ENCODE results near the gene CTBP2.
A peak's percentile ranks its signal among the peaks of the same experiment; 100 is the strongest.

The CTBP2 gene

DNA sequence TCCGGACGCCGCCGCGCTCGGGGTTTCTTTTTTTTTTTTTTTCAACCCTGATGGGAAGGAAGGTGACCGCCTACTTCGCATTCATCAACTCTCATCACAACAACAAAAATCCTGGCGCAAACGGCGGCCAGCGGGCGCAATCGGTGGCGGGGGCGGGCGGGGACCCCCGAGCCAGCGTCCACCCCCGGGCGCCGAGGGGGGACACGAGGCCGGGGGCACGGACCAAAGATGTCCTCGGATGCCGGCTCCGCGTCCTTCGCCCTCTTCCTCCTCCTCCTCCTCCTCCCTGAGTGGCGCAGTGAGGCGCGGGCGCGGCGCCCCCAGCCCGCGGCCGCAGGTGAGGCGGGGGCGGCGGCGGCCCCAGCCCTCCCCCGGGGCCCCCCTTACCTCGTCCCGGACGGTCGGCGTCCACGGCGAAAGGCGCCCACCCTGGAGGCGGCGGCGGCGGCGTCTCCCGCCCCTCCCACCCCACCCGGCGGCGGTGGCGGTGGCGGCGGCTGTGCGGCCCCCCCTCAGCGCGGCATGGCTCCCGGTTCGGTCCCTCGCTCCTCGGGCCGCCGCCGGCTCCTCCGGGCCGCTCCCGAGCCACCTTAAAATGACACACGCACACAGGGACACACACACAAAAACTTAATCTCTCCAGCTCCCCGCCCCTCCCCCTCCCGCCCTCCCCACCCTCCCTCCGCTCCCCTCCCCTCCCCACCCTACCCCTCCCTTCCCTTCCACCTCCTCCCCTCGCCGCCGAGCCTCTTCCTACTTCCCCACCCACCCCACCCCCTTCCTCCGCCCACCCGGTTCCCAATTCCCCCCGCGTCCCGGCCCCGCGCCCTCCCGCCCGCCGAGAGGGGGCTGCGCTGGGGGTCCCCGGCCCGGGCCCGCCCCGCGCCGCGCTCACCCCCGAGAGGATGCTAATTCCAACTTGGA, at the start of gene CTBP2:
Gene CTBP2 (minus strand): TSS at position 632 of the 924 bp plus-strand sequence.
- DNase-seq, result peak; percentile 76

DNA sequence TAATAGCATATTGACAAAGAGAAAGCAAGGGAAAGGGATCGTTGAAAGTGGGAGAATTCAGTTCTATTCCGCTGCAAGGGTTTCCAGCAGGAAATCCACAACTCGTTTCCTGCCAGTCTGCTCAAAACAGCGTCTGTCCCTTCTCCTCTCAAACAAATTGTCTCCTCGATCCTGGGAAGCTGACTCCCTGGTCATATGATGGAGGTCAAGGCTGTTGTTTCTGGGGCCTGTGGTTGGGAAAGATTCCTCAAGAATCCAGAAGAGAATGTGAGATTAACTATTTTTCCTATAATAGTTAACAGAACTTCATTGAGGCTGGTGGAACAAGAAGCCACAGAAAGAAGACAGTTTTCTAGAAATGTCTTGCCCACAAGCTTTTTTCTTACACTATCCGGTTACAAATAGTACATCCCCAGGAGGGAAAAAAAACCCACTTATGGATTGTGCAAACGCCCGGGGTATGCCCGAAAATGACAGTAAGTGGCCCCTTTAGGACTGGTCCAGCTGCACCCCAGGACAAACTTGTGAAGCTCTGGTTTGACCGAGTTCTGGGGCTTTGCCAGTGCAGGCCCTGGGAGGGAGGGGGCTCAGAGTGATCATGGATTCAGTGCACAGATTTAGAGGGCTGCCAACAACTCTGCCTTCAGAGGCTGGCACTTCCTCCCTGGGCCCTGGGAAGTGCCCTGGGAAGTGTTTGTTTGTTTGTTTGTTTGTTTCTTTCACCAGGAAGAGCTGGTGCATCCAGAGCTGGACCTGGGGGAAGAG, 49.4 kb upstream of the CTBP2 start:
- peak; percentile 43 for DNase-seq

DNA sequence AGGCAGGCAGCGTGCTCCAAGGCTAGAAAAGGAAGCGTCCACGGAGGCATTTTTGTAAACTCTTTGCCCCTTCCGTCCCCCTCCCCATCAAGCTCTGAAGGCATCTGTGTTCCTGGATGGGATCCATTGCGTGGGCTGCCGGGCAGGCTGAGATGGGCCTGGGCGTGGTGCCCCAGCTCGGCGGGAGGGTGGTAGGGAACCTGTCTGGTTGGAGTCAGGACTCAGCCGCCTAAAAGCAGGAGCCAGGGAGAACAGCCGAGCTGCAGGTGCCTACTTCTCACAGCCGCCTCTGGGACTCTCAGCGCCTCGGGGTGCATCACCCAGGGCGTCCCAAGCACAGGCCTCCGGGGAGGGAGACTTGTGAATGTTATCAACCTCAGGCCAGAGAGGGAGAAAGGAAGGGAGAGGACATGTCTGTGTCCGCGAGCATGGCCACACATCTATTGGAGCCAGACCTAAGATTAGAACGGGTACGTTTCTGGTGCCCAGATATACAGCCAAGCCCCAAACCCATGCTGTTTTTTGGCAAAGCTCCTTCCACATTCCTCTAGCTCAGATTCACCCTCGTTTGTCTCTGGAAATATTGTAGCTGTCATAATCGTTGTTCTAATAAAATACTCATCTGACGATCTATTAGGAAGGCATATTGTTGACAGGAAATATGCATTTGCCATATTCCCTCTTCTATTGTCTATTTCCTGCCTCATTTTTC, 48.6 kb upstream of the CTBP2 start:
- DNase-seq, result no peak

DNA sequence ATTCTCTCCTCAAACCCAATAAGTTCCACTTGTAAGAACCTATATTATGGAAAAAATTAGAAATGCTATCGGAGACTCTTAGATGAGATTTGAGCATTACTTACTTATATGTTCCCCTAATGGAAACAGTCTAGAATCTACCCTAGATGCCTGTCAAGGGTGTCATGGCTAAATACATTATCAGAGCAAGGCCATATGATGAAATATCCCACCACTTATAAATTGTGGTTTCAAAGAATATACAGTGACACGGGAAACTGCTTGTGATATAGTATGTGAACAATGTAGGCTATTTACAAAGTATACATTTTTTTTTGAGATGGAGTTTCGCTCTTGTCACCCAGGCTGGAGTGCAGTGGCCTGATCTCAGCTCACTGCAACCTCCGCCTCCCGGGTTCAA, 46.3 kb upstream of the CTBP2 start:
- DNase-seq, result peak; percentile 46

DNA sequence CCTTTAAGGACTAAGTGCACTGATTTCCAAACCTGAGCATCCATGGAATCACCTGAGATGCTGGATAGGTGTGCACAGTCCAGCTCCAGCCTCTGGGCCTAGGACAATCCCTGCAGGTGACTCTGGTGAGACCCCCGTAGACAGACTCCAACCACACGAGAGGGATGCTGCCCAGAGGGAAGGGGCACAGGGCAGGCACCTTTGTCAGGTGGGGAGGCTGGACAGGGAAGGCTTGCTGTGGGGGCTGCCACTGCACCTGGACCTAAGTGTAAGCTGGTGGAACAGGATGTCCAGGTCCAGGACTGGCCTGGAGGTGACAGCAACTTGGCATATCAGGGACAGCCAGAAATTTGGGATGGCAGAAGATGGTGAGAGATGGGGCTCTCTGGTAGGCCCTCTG, 45.1 kb upstream of the CTBP2 start:
- DNase-seq, result no peak

DNA sequence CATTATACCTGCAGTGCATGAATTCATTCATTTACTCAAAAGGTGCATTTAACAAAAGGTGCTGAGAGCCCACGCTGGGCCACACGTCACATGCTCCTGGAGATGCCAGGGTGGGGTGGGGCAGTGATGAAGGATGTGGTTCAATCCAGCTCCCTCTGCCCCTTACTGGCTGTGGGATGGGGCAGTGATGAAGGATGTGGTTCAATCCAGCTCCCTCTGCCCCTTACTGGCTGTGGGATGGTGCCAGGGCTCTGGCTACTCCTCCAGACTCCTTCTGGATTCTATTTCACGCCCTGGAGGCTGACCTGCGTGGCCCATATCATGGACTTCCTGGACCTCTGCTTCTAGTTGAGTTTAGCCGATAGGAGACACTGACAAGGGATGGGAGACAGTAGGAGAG, 44.0 kb upstream of the CTBP2 start:
- DNase-seq, result no peak

DNA sequence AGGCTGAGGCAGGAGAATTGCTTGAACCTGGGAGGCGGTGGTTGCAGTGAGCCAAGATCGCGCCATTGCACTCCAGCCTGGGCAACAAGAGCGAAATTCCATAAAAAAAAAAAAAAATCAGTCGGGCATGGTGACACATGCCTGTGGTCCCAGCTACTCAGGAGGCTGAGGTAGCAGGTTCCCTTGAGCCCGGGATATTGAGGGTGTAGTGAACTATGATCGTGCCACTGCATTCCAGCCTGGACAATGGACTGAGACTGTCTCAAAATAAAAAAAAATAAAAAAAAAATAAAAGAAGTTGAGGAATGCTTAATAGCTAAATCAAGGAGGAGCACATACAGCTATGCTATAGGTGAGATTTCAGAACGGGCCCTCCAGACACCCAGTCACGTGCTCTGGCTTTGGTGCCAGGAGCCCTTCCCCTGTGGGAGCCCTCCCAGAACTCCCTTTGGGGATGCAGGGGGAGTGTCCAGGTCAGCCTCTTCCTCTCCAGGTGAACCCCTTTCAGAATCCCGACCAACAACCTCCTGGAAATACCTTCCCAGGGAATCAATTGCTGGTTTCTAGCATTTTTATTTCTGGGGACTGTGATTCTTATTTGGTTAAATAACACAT, 42.9 kb upstream of the CTBP2 start:
- no peak for DNase-seq

DNA sequence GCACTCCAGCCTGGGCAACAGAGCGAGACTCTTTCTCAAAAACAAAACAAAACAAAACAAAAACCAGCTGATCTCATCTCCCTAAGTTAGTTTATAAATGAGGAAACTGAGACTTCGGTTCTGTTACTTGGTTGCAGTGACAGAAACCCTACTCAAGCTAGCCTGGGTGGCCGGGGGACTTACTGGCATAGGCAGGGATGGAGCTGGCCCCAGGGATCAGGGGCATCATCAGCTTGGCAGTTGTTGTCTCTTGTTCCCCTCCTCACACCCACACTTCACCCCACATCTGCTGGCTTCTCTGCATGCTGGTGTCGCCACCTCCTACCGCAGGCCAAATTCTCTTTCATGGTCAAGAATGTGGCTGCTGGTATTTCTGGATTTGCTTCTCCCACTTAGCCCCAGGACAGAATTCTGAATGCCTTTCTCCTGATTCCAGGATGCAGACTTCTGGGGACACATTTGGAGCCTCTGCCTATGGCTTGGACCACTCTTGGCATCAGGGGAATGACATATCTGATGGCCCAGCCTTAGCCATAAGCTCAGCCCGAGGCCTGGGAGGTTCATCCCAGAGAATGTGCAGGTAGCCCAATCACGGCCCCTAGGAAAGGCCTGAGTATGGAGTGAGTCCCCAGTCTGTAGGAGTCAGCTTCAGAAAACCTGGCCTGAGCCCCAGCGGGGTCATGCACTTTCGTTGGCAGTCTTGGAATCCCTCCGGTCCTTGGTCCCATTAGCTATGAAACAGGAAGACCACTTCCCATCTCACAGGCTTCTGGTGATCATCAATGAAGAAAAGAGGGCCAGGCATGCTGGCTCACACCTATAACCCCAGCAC, 41.6 kb upstream of the CTBP2 start:
- no peak for DNase-seq

DNA sequence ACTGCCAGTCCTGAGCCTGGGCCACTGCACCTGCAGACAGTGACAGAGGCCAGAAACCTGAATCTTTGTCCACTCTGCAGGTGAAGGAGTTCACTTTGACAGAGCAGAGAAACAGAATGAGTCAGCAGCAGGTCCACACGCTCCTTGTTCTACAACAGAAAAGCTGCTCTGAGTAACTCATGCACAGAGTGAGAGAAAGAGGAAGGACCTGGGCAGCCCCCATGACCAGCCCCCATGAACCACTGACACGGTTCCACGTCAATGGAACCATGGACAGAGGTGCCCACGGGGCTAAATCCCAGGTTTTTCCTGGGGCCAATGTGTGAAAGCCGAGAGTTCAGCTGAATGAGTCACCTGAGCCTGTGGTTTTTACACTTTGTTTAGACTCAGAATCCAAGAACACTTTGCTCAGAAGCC, 40.8 kb upstream of the CTBP2 start:
- peak; percentile 35 for DNase-seq

DNA sequence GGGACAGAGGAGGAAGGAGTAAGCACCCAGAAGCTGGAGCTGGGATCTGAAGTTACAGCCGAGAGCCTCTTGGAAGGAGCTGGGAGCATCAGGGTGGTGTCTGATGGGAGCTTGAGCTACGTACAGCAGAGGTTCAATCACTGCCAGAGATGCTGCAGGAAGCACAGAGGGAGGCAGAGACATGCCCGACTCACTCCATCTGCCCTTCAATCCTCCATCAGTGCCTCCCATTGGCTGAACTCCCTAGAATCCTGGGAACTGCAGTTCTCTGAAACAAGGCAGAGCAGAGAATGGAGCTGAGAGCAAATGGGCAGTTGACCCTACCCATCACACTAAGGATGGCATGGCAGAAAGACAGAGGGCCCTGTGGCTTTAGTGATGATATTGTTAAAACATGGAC, 40.0 kb upstream of the CTBP2 start:
- no peak for DNase-seq

DNA sequence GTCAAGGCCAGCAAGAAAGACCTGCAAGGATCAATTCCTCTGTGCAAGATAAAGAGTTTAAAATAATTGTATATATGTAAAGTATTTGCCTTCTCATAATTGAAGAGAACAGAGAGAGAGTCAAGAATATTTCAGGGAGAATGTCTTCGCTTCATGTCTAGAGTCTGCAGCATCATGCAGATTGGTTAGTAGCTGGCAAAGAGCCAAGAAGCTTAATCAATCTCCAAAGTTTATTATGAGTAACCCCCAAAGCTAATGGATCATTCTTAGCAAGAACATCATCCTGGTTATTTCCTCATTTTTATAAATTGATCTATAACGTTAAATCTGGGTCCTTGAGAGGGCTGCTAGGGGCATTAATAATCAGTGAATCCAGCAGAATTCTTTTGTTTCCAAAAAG, 38.9 kb upstream of the CTBP2 start:
- DNase-seq, result no peak

DNA sequence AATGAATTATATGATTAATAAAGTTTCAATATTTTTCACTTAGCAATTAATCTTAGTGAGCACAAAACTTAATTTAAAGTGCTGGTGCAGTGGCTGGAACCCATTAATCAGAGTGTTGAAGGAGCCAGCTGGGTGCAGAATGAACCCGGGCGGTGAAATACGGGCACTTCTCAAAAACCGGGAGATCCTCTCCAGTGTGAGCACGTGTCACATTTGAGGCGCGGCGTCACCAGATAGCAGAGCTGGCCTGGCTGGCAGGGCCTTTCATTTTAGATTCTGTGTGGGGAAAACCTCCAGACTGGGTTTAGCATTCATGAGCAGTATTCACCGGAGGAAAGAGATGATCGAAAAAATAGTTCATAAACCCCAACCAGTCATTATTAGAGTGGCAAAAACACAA, 34.5 kb upstream of the CTBP2 start:
- DNase-seq, result no peak

DNA sequence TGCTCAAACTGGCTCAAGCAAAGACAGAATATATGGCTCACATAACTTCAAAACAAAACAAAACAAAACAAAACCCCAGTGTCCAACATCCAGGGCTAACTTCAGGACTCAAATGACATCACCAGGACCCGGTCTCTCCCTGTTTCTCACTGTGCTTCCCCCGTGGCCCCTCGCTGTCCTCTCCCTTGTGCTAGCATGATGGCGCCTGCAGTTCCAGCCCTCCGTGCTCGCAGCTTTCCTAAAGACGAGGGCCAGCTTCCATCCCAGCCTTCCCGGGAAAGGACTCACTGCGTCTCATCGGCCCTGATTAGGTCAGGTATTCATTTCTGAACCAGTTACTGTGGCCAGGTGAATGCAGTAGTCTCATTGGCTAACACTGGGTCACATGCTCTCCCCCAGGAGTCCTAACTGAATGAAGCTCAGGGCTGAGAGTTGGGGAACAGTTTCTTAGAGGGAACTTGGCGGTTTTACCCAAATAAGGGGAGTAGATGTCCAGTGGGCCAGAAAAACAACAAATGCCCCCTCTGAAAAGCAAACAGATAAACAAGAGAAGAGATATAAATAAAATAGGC, 33.0 kb upstream of the CTBP2 start:
- DNase-seq, result no peak

DNA sequence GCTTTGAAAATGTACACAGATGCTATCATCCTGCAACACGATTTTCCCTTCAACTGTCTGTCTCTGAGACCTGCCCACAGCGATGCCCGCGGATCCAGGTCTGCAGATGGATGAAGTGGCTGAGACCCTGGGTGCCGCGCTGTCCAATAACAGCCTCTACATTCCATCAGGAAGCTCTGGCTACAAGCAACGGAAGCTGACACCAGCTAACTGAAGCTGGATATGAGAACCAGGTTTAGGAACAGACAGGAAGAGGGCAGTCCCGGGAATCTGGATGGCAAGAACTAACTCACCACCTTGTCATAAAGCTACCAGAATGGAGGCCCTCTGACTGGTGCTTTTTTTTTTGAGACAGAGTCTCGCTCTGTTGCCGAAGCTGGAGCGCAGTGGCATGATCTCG, 32.3 kb upstream of the CTBP2 start:
- no peak for DNase-seq

DNA sequence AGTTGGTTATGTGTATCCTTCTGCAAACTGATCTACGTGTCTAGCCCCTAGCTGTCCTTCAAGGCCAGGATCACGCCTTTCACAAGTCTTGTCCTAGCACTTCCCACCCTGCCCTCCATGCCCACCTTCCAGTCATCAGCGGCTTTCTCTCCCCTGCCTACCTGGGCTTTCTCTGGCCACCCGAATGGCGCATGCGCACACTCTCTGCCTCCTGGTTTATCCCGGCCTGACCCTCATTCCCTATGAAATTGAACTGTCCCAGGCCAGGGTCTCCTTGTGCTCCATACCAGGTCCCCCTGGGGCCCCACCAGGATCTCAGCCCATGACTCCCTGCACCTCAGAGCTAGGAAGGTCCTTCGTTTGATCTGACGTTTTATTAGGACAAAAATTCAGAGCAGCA, 31.6 kb upstream of the CTBP2 start:
- no peak for DNase-seq

DNA sequence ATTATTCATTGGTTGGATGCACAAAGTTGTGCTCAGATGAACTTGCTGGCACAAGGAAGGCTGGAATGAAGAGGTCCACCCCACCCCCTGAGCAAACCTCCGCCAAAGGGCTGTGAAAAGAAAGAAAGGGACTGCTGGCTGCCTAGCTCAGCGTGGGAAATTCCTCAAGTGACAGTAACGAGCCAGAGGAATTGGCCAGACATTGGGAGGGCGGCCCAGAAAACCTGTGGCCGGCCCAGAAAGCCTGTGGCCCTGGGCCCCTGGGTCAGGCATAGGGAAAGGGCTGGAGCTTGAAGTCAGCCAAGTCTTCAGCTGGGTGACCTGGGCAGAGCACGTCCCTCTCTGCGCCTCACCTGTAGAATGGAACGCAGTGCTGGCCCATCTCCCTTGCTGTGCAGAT, 30.6 kb upstream of the CTBP2 start:
- DNase-seq, result no peak

DNA sequence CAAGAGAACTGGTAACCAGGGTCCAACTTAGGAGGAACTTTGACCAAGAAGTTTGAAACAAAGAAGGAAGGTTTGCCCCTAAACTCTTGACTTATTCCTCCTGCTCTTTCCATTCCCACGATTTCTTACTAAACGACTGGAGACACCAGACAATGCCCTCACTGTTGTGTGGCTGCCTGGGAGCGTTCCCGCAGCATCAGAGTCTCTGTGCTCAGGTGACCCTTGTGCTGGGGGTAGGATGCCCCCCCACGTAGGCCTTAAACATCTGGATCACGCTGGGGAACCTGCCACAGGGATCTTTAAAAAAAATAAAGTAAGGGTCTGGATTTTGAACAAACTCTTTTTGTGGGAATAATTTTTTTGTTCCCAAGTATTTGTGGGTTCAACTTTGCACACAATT, 30.1 kb upstream of the CTBP2 start:
- DNase-seq, result no peak

DNA sequence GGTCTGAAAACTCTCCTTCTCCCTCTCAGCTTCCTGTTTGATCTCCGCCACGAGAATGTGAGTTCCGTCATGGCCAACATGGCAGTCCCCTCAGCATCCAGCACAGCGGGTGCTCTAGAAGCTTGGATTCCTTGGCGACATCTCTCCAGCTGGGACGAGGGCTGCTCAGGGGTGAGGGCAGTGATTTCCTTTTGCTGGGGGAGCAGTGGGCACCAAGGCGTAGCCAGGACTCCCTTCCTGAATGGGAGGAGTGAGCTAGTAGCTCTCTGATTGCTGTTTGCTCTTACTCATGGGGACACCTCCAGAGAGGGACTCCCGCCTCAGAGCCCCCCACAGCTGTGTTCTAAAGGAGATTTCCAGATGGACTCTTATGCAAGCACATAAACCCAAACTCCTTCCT, 28.8 kb upstream of the CTBP2 start:
- no peak for DNase-seq

DNA sequence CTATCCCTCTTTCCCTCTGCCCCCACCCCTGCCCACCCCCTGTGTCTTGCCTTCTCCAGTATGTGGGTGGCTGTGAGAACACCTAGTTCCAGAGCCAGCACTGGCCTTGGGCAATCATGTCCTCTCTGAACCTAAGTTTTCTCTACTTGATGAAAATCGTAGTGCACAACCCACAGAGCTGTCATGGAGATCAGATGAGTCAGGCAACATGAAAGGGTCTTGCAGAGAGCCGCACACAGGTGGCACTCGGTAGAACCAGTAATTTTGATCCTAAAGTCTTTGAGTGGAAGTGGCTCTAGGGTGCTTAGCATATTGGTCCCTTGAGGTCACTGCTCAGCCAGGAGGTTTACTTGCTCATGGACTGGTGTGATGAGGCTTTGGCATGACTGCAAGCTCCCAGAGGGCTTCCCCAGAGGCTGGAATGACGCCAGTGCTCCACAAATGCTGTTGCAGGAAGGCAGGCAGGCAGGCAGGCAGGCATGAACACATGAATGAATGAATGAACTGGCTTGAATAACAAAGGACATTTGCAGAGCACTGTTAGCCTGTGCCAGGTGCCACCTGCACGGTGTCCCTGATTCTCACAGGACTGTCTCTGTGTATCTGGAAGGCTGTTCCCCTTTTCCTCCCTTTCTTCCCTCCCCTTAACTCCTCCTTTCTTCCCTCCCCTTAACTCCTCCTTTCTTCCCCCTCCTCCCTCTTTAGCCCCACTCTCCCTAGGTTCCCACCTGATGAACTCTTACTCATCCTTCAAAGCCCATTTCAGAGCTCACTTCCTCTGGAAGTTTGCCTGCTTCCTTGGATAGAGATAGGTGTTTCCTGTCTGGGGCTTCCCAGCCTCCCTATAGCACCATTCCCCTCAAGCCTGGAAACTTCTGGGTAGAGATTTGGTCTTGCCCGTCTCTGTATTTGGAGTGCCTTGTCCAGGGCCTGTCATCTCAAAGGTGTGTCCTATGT, 27.2 kb upstream of the CTBP2 start:
- DNase-seq, result no peak

DNA sequence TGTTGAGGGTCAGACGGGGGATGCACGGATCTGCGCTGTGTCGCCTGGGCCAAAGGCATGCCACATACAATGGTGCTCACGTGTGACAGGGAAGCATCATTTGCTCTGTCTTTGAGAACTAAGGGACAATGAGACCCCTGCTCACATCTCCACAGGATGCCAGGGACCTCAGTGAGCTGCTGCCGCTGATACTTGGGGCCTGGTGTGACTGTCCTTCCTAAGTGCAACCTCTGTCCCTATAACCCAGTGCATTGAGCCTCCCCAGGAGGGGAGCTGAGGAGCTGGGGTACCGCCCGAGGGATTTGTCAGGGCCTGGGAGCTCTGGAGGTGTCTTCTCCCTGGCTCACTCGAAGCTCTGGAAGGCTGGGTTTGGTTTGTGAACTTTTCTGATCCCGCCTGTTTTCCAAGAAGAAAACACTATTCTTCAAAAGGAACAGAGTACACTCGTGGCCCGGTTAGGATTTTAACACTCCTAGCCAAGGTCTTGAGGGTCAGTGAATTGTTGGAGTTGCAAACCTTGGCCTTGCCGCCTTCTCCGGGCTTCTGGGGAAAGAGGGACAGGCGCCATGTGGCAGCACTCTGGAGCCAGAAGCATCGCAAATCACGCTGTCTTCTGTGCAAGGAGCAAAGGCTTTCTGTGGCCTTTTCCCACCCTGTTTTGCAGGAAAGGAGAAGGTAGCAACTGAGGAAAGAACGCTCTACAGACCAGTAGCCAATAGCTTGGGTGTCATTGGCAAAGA, 26.2 kb upstream of the CTBP2 start:
- DNase-seq, result no peak
